Measurements from ENCODE around the gene RERE. TPM values are rescaled to one million over a fixed set of nuclear protein-coding genes. Genes with fewer than 3 reads are reported as not detected.

The RERE gene
- polyA plus RNA-seq, 1 of the 3 experiments (the other 2 are of a cell fraction): 8.1 TPM

DNA sequence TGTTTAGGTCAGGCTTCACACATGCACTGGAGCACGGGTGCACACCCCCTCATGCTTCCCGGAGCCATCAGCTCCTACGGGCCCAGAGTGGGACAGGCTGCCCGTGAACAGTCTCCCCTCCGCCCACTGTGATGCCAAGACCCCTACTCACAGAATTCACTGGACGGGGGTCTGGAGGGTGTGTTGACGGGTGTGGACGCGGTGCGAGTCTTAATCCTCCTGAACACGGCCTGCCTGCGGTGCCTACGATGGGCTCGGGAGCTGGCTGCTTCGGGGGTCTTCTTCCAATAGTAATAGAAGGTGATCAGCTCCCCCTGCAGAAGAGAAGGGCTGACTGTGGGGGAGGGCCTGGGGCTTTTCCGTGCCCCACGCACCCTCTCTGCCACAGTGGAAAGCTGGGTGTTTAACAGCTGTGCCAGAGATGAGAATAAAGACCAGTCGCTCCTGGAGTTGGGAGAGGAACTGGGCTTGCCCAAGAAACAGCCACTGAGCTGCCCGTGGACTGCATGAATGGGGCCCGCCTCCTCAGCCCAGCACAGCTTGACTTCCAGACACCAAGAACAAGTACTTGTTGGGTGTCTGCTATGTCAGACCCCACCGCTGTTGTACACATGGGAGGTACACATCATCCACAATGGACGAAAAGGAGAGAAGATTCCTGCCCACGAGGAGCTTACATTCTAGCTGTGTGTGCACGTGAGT, 451.6 kb downstream of the RERE start:
- Histone ChIP-seq H3K9me3 (no peaks in the 10 kb centered on the region), H3K36me3 (replicated peaks in 1 of 2; ENCODE audit: control insufficient read depth in 1 of 2, insufficient read depth in 2 of 2, low read length in 1 of 2) (peaks cover 8 to 50% of the 10 kb centered on the region in 2 experiments), H3K4me1 (ENCODE audit: control insufficient read depth in 1 of 2, insufficient read depth in 2 of 2, low read depth in 1 of 2, low read length in 1 of 2) (peaks cover 9 to 21% of the 10 kb centered on the region in 2 experiments; a peak in 3 of 4 replicates), H4K20me1 (ENCODE audit: insufficient read depth) (peaks cover 13% of the 10 kb centered on the region; the same call in 1 of the 2 replicates), H3F3A (replicated peaks; ENCODE audit: insufficient read depth) (peaks cover 3% of the 10 kb centered on the region), H3K9me2 (no peaks in the 10 kb centered on the region), H3K4me3 (ENCODE audit: low read depth in 2 of 2, low read length in 1 of 2) (no peak overlapping the region), H2AFZ (ENCODE audit: low read depth) (no peak overlapping the region), H3K9ac (no peak overlapping the region), H3K27me3 (ENCODE audit: insufficient read depth) (no peaks in the 10 kb centered on the region), H3K4me2 (no peak overlapping the region), H3K79me2 (ENCODE audit: insufficient read depth) (peaks cover 35% of the 10 kb centered on the region; the same call in 1 of the 2 replicates), H3K27ac (ENCODE audit: low read depth in 2 of 2, low read length in 1 of 2) (no peak overlapping the region; a peak in 1 of 4 replicates)
- DNase-seq: no peak
- POLR2A ChIA-PET: no interaction called here
- 94% methylated on average over 21 of the region's 24 CpGs for WGBS (ENCODE audit: low lambda C conversion rate)
- TF ChIP-seq EP300 (IDR thresholded peaks at IDR 0.05; ENCODE audit: borderline replicate concordance in 1 of 2, low read depth in 1 of 2, low read length in 1 of 2) (no peak), RXRA (IDR thresholded peaks at IDR 0.05; ENCODE audit: borderline replicate concordance, low read depth) (no peak), NFIC (IDR thresholded peaks at IDR 0.05; ENCODE audit: borderline replicate concordance) (no peak), TCF12 (IDR thresholded peaks at IDR 0.05) (no peak)
- TF ChIP-seq, protein P1, sequence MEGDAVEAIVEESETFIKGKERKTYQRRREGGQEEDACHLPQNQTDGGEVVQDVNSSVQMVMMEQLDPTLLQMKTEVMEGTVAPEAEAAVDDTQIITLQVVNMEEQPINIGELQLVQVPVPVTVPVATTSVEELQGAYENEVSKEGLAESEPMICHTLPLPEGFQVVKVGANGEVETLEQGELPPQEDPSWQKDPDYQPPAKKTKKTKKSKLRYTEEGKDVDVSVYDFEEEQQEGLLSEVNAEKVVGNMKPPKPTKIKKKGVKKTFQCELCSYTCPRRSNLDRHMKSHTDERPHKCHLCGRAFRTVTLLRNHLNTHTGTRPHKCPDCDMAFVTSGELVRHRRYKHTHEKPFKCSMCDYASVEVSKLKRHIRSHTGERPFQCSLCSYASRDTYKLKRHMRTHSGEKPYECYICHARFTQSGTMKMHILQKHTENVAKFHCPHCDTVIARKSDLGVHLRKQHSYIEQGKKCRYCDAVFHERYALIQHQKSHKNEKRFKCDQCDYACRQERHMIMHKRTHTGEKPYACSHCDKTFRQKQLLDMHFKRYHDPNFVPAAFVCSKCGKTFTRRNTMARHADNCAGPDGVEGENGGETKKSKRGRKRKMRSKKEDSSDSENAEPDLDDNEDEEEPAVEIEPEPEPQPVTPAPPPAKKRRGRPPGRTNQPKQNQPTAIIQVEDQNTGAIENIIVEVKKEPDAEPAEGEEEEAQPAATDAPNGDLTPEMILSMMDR (IDR thresholded peaks at IDR 0.05): no peak
- CTCF ChIA-PET: interaction anchor here (0.9 kb wide), 1 partner anchor 15 kb away, joined by 3 read pairs; no protein-coding TSS in a partner anchor

DNA sequence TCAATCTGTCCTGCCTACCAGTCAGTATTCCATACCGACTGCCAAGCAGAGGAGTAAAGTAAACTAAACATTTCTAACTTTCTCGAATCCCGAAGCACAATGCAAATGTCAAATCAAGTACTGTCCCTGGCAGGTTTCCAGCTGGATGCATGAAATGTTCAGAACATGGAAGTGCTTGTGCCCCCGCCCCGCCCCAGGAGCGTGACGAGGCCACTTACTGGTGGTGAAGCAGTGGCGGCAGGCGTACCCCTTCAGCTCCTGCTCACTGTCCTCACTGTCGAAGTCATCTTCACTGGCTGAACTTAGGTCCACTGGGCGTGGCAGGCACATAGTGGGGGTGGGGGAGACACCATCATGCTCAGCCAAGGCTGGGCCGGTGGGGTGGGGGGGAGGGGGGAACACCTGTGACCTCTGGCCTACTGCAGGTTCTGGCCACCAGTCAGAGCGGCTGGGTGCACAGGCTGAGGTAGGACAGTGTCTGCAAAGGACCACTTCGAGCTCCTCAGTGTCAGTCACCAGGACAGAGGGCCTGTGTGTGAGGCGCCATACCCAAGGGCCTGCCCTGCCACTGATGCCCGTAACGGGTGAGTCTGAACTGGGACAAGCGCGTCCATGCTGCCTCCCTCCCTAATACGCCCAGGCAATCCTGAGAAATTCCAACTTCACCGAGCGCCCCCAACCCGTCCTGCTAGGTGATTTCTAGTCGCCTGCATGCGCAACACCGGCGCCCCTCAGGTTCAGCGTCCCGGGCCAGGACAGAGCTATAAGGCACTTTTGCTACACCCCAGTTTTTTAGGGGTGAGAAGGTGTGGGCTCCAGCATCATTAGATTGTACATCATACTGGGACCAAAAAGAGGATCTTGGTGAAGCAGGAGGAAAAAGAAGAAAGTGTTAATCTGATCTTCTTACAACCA, 452.7 kb downstream of the RERE start:
- 0 out of 2 replicates have a peak, but pooled peaks cover 7% of the 10 kb centered on the region for H4K20me1 ChIP-seq (ENCODE audit: insufficient read depth)
- no peaks in the 10 kb centered on the region for H3F3A ChIP-seq (replicated peaks; ENCODE audit: insufficient read depth)
- ChIA-PET POLR2A (no interaction called here), CTCF (interaction anchor here (0.8 to 1.7 kb wide), 3 partner anchors 12 to 16 kb away, joined by 3 to 9 read pairs (median 3); no protein-coding TSS in a partner anchor)
- no peak overlapping the region for H3K4me3 ChIP-seq (ENCODE audit: low read depth in 2 of 2, low read length in 1 of 2)
- no peak overlapping the region for H2AFZ ChIP-seq (ENCODE audit: low read depth)
- peaks cover 8 to 49% of the 10 kb centered on the region in 2 experiments for H3K36me3 ChIP-seq (replicated peaks in 1 of 2; ENCODE audit: control insufficient read depth in 1 of 2, insufficient read depth in 2 of 2, low read length in 1 of 2)
- H3K27ac ChIP-seq (ENCODE audit: low read depth in 2 of 2, low read length in 1 of 2): no peak overlapping the region
- peaks cover 0 to 14% of the 10 kb centered on the region in 2 experiments; a peak in 1 of 4 replicates for H3K4me1 ChIP-seq (ENCODE audit: control insufficient read depth in 1 of 2, insufficient read depth in 2 of 2, low read depth in 1 of 2, low read length in 1 of 2)
- WGBS (ENCODE audit: low lambda C conversion rate): 96% methylated on average over 19 of the region's 29 CpGs
- TF ChIP-seq, protein P2, sequence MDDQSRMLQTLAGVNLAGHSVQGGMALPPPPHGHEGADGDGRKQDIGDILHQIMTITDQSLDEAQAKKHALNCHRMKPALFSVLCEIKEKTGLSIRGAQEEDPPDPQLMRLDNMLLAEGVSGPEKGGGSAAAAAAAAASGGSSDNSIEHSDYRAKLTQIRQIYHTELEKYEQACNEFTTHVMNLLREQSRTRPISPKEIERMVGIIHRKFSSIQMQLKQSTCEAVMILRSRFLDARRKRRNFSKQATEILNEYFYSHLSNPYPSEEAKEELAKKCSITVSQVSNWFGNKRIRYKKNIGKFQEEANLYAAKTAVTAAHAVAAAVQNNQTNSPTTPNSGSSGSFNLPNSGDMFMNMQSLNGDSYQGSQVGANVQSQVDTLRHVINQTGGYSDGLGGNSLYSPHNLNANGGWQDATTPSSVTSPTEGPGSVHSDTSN (IDR thresholded peaks at IDR 0.05): no peak
- TF ChIP-seq MAX (IDR thresholded peaks at IDR 0.05; ENCODE audit: low read depth): no peak
- no peak for TF ChIP-seq RAD21 (IDR thresholded peaks at IDR 0.05; ENCODE audit: low read length)
- TF ChIP-seq MEF2A (IDR thresholded peaks at IDR 0.05; ENCODE audit: borderline replicate concordance, low read depth): no peak
- TF ChIP-seq TEAD4 (IDR thresholded peaks at IDR 0.05; ENCODE audit: borderline replicate concordance, insufficient read depth): no peak
- no peak for TF ChIP-seq ELF1 (IDR thresholded peaks at IDR 0.05)
- no peak for TF ChIP-seq FOSL2 (IDR thresholded peaks at IDR 0.05; ENCODE audit: borderline replicate concordance, low read depth)
- TF ChIP-seq RFX5 (IDR thresholded peaks at IDR 0.05; ENCODE audit: low read length): no peak
- no peak for TF ChIP-seq SMC3 (IDR thresholded peaks at IDR 0.05; ENCODE audit: low read depth, low read length)
- no peak for TF ChIP-seq POLR2AphosphoS5 (IDR thresholded peaks at IDR 0.05; ENCODE audit: low read depth, low read length)
- TF ChIP-seq TCF12 (IDR thresholded peaks at IDR 0.05): no peak
- no peak for TF ChIP-seq RCOR1 (IDR thresholded peaks at IDR 0.05; ENCODE audit: low read length)
- no peak overlapping the region for H3K9ac ChIP-seq
- peaks cover 25% of the 10 kb centered on the region; the same call in 1 of the 2 replicates for H3K79me2 ChIP-seq (ENCODE audit: insufficient read depth)
- DNase-seq: no peak
- no peaks in the 10 kb centered on the region for H3K9me3 ChIP-seq
- no peaks in the 10 kb centered on the region for H3K9me2 ChIP-seq
- H3K4me2 ChIP-seq: no peak overlapping the region
- H3K27me3 ChIP-seq (ENCODE audit: insufficient read depth): no peaks in the 10 kb centered on the region

All from SK-N-SH (cell line).